Measurements from ENCODE around the gene TTC13.

Gene TTC13

GRCh38 chr1:230868736-230869385 is 109.8 kb downstream of the TTC13 start:
- peak; percentile 74 for DNase-seq (ENCODE audit: low spot score)

GRCh38 chr1:230867903-230868735 is 110.5 kb downstream of the TTC13 start, which contains the start of gene C1orf198:
Gene C1orf198 (minus strand): TSS chr1:230868521. CDS start chr1:230868512, 9 bp downstream.
- DNase-seq (ENCODE audit: low spot score) = peak; percentile 41

- peak; percentile 9 for DNase-seq (ENCODE audit: low spot score)
These were observed 111.4 kb downstream of the TTC13 start for GRCh38 chr1:230867101-230867902.

GRCh38 chr1:230866171-230867070 is 112.2 kb downstream of the TTC13 start:
- DNase-seq (ENCODE audit: low spot score) = peak; percentile 14

- DNase-seq (ENCODE audit: low spot score) = no peak
These were observed 113.4 kb downstream of the TTC13 start for GRCh38 chr1:230865062-230865817.

GRCh38 chr1:230864441-230864840 is 114.2 kb downstream of the TTC13 start:
- no peak for DNase-seq (ENCODE audit: low spot score)

GRCh38 chr1:230863449-230863848 is 115.2 kb downstream of the TTC13 start:
- DNase-seq (ENCODE audit: low spot score) = peak; percentile 50

GRCh38 chr1:230861970-230862595 is 116.6 kb downstream of the TTC13 start:
- no peak for DNase-seq (ENCODE audit: low spot score)

- no peak for DNase-seq (ENCODE audit: low spot score)
These were observed 117.2 kb downstream of the TTC13 start for GRCh38 chr1:230861489-230861888.

GRCh38 chr1:230860617-230861384 is 117.9 kb downstream of the TTC13 start:
- DNase-seq (ENCODE audit: low spot score) = no peak

GRCh38 chr1:230858918-230859729 is 119.5 kb downstream of the TTC13 start:
- peak; percentile 93 for DNase-seq (ENCODE audit: low spot score)

- no peak for DNase-seq (ENCODE audit: low spot score)
These were observed 120.3 kb downstream of the TTC13 start for GRCh38 chr1:230858236-230858820.

- no peak for DNase-seq (ENCODE audit: low spot score)
These were observed 120.8 kb downstream of the TTC13 start for GRCh38 chr1:230857822-230858221.

GRCh38 chr1:230857077-230857476 is 121.6 kb downstream of the TTC13 start:
- DNase-seq (ENCODE audit: low spot score) = no peak
